CD14-positive monocyte (primary cell): ENCODE results near the gene PIK3C3. TPM values are rescaled to one million over a fixed set of nuclear protein-coding genes. Genes with fewer than 3 reads are reported as not detected.

Source experiments
- DNase-seq, 3 donors: peaks; one replicate each; pipeline ENCODE4 v3.0.0-alpha.2; 2011 to 2022
- H2AFZ ChIP-seq: 2 replicates; pipeline ENCODE4 v1.6.0; 2012; ENCODE audit warnings: mild to moderate bottlenecking, low read depth, low read length, inconsistent platforms; ENCODE audit not compliant: insufficient read depth, poor library complexity, severe bottlenecking
- H3K27ac ChIP-seq, 2 donors: 1 replicate in 1 of 2; 2 replicates in 1 of 2; pipeline ENCODE4 v1.5.1; 2012 to 2013; ENCODE audit warnings: low read length in 2 of 2, control low read depth in 1 of 2, inconsistent platforms in 1 of 2, low read depth in 1 of 2, mild to moderate bottlenecking in 1 of 2
- H3K27me3 ChIP-seq, 2 donors: one replicate each; pipeline versions ENCODE4 v1.6.0 to v1.6.1; 2011 to 2013; ENCODE audit warnings: low read length in 2 of 2; ENCODE audit not compliant: control insufficient read depth in 2 of 2, insufficient read depth in 2 of 2
- H3K36me3 ChIP-seq, 2 donors: replicated peaks in 1 of 2; 1 replicate in 1 of 2; 2 replicates in 1 of 2; pipeline versions ENCODE4 v1.5.1 to v1.6.1; 2012 to 2013; ENCODE audit warnings: low read length in 2 of 2, control low read depth in 1 of 2, inconsistent platforms in 1 of 2, mild to moderate bottlenecking in 1 of 2; ENCODE audit not compliant: insufficient read depth in 2 of 2, control insufficient read depth in 1 of 2
- H3K4me1 ChIP-seq, 2 donors: 1 replicate in 1 of 2; 2 replicates in 1 of 2; pipeline versions ENCODE4 v1.5.1 to v1.6.1; 2012 to 2013; ENCODE audit warnings: low read length in 2 of 2, control low read depth in 1 of 2, inconsistent platforms in 1 of 2, mild to moderate bottlenecking in 1 of 2, moderate library complexity in 1 of 2; ENCODE audit not compliant: insufficient read depth in 2 of 2, control insufficient read depth in 1 of 2
- H3K4me2 ChIP-seq: replicated peaks from 2 replicates; pipeline ENCODE3; 2012; ENCODE audit warnings: low read length, moderate library complexity, mild to moderate bottlenecking; ENCODE audit not compliant: poor library complexity, severe bottlenecking; ENCODE audit errors: extremely low read depth
- H3K4me3 ChIP-seq, 3 experiments: fragments of 200-600 bp in 1 of 3; sonication (generic) in 1 of 3; replicated peaks in 1 of 3; 1 replicate in 2 of 3; 2 replicates in 1 of 3; pipeline ENCODE4 v1.5.1; 2011 to 2013; ENCODE audit warnings: low read length in 3 of 3, mild to moderate bottlenecking in 3 of 3, control low read depth in 2 of 3, low read depth in 2 of 3, inconsistent platforms in 1 of 3, moderate library complexity in 1 of 3
- H3K79me2 ChIP-seq: 2 replicates; pipeline ENCODE4 v1.6.0; 2012; ENCODE audit warnings: mild to moderate bottlenecking, control low read depth, inconsistent platforms, low read length, moderate library complexity; ENCODE audit not compliant: insufficient read depth
- H3K9ac ChIP-seq: 2 replicates; pipeline ENCODE4 v1.6.0; 2017; ENCODE audit warnings: low read length, mild to moderate bottlenecking; ENCODE audit not compliant: insufficient read depth, poor library complexity, severe bottlenecking
- H3K9me3 ChIP-seq, 2 donors: replicated peaks in 1 of 2; 1 replicate in 1 of 2; 2 replicates in 1 of 2; pipeline versions ENCODE4 v1.5.1 to v1.6.1; 2012 to 2013; ENCODE audit warnings: low read length in 2 of 2, control low read depth in 1 of 2; ENCODE audit not compliant: control insufficient read depth in 1 of 2, insufficient read depth in 1 of 2
- H4K20me1 ChIP-seq: 2 replicates; pipeline ENCODE4 v1.6.0; 2012; ENCODE audit warnings: mild to moderate bottlenecking, low read length, control low read depth, moderate library complexity; ENCODE audit not compliant: insufficient read depth
- H3K27ac Mint-ChIP-seq, 7 donors: one replicate each; pipeline ENCODE4 v1.8.0; 2020; ENCODE audit warnings: mild to moderate bottlenecking in 7 of 7, mixed read lengths in 7 of 7, moderate library complexity in 6 of 7, inconsistent platforms in 2 of 7
- H3K27me3 Mint-ChIP-seq, 3 donors: one replicate each; pipeline ENCODE4 v1.8.0; 2021 to 2022; ENCODE audit warnings: low read depth in 3 of 3, mild to moderate bottlenecking in 3 of 3, mixed read lengths in 3 of 3, moderate library complexity in 3 of 3, inconsistent platforms in 1 of 3
- H3K36me3 Mint-ChIP-seq, 2 donors: one replicate each; pipeline ENCODE4 v1.8.0; 2020; ENCODE audit warnings: mixed read lengths in 2 of 2, inconsistent platforms in 1 of 2, mild to moderate bottlenecking in 1 of 2
- H3K4me1 Mint-ChIP-seq: one replicate; pipeline ENCODE4 v1.8.0; 2020; ENCODE audit warnings: mild to moderate bottlenecking, mixed read lengths
- H3K4me3 Mint-ChIP-seq, 2 donors: one replicate each; pipeline ENCODE4 v1.8.0; 2020; ENCODE audit warnings: mild to moderate bottlenecking in 2 of 2, mixed read lengths in 2 of 2, moderate library complexity in 1 of 2
- H3K9me3 Mint-ChIP-seq, 7 donors: one replicate each; pipeline ENCODE4 v1.8.0; 2020 to 2022; ENCODE audit warnings: mixed read lengths in 7 of 7, mild to moderate bottlenecking in 6 of 7, moderate library complexity in 6 of 7, inconsistent platforms in 2 of 7
- CTCF ChIP-seq: fragments of 200-600 bp; IDR thresholded peaks from one replicate; pipeline ENCODE4 v1.8.0; 2022; ENCODE audit warnings: antibody characterized with exemption, mild to moderate bottlenecking
- WGBS: methylation state at CpG from one replicate; pipeline ENCODE4 v1.1.5; 2013; ENCODE audit warnings: missing lambda C conversion rate; ENCODE audit not compliant: insufficient coverage; 5-methylcytosine and 5-hydroxymethylcytosine counted together
- intact Hi-C, 2 donors: fragments of 100-400 bp; cut with micrococcal nuclease; formaldehyde crosslinking; loops; one replicate each; pipeline versions ENCODE4 v1.15.0 to v1.15.1; 2023
- polyA plus RNA-seq, 3 donors: library from polyadenylated mRNA; depleted of rRNA in 1 of 3; unstranded in 2 of 3; stranded (reverse) in 1 of 3; fragments of 300-500 nt in 2 of 3; fragments of >200 nt in 1 of 3; fragmentation: Illumina TruSeq in 2 of 3; gene quantifications; 1 replicate in 2 of 3; 2 replicates in 1 of 3; pipeline ENCODE4 v1.2.3, GENCODE V29; 2012 to 2021

The PIK3C3 gene
- polyA plus RNA-seq, 3 donors, result 16.5 to 29.1 (median 25.9) TPM

GRCh38 chr18:42105394-42105793, 150.4 kb downstream of the PIK3C3 start:
- no peak for TF ChIP-seq CTCF
- H3K9me3 ChIP-seq, result no peaks in the 10 kb centered on the region
- H3K27me3 ChIP-seq, result no peaks in the 10 kb centered on the region
- Mint-ChIP-seq H3K4me1 (no peaks in the 10 kb centered on the region), H3K36me3 (no peaks in the 10 kb centered on the region), H3K4me3 (no peak overlapping the region), H3K27ac (no peak overlapping the region), H3K9me3 (peaks cover 0 to 2% (median 0%) of the 10 kb centered on the region in 7 donors), H3K27me3 (peaks cover 0 to 3% (median 0%) of the 10 kb centered on the region in 3 donors)
- no peaks in the 10 kb centered on the region for H4K20me1 ChIP-seq
- no peak overlapping the region for H3K27ac ChIP-seq
- intact Hi-C loops, result no loop called here
- no peak for DNase-seq
- H3K79me2 ChIP-seq, result no peaks in the 10 kb centered on the region
- no peak overlapping the region for H3K4me3 ChIP-seq
- H3K4me2 ChIP-seq, result no peak overlapping the region
- WGBS, result no CpG with 5 or more reads among the region's 2 CpGs
- H2AFZ ChIP-seq, result no peak overlapping the region
- H3K36me3 ChIP-seq, result no peaks in the 10 kb centered on the region
- H3K9ac ChIP-seq, result no peak overlapping the region
- no peaks in the 10 kb centered on the region for H3K4me1 ChIP-seq

GRCh38 chr18:42106784-42107183, 151.8 kb downstream of the PIK3C3 start:
- H3K4me3 Mint-ChIP-seq, result no peak overlapping the region
- peaks cover 0 to 1% (median 0%) of the 10 kb centered on the region in 3 donors for H3K27me3 Mint-ChIP-seq
- no peak overlapping the region for H3K27ac Mint-ChIP-seq
- intact Hi-C loops, result no loop called here
- 100% methylated on average over 2 of the region's 2 CpGs for WGBS
- peaks cover 0 to under 1% (median 0%) of the 10 kb centered on the region in 7 donors for H3K9me3 Mint-ChIP-seq
- no peak for DNase-seq
- no peaks in the 10 kb centered on the region for H3K36me3 ChIP-seq
- H3K9me3 ChIP-seq, result no peaks in the 10 kb centered on the region
- H2AFZ ChIP-seq, result no peak overlapping the region
- no peaks in the 10 kb centered on the region for H3K36me3 Mint-ChIP-seq
- H3K27me3 ChIP-seq, result no peaks in the 10 kb centered on the region
- no peaks in the 10 kb centered on the region for H3K4me1 ChIP-seq
- H3K79me2 ChIP-seq, result no peaks in the 10 kb centered on the region
- no peak overlapping the region for H3K4me2 ChIP-seq
- H3K4me3 ChIP-seq, result no peak overlapping the region
- H3K9ac ChIP-seq, result no peak overlapping the region
- H4K20me1 ChIP-seq, result no peaks in the 10 kb centered on the region
- no peaks in the 10 kb centered on the region for H3K4me1 Mint-ChIP-seq
- no peak for TF ChIP-seq CTCF
- no peak overlapping the region for H3K27ac ChIP-seq
